Activated T-cell treated with anti-CD3 and anti-CD28 coated beads for 1 hour (primary cell): Measurements from ENCODE around the gene GALR2.

Source experiments
- DNase-seq: peaks from one replicate; pipeline ENCODE4 v3.0.0-alpha.2; 2020; ENCODE audit warnings: low read depth

Gene GALR2

DNA sequence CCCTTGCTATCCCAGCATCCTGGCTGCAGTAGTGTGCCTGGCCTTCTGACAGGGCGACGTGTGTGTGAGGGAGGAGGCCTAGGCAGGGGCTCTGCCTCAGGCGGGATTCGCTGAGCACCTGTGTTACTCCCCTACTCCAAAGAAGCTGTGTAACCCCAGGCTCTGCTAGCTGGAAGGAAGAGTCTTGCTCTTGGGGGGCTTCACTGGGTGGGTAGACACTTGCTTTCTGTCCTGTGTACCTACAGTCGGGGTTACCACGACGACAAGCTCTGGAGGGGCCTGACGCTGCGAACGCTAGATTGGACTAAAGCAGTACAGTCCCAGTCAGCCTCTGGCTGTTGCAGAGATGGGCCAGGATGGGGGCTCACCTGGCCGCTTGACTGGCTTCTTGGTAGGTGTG is 19.5 kb downstream of the GALR2 start:
- DNase-seq, result no peak

DNA sequence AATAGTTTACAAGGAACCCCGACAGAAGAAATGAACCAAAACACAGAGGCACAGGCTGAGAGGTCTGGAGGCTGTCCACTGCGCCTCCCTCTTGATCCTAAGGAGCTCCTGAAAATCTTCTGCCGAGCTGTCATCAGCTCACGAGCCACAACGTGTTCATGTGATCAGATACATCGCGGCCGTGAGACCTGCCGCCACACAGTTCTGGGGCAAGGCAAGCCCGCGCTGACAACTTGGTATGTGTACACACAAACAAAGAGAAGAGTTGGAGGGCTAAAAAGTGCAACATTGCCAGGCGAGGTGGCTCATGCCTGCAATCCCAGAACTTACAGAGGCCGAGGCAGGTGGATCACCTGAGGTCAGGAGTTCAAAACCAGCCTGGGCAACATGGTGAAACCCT is 21.4 kb downstream of the GALR2 start:
- no peak for DNase-seq

DNA sequence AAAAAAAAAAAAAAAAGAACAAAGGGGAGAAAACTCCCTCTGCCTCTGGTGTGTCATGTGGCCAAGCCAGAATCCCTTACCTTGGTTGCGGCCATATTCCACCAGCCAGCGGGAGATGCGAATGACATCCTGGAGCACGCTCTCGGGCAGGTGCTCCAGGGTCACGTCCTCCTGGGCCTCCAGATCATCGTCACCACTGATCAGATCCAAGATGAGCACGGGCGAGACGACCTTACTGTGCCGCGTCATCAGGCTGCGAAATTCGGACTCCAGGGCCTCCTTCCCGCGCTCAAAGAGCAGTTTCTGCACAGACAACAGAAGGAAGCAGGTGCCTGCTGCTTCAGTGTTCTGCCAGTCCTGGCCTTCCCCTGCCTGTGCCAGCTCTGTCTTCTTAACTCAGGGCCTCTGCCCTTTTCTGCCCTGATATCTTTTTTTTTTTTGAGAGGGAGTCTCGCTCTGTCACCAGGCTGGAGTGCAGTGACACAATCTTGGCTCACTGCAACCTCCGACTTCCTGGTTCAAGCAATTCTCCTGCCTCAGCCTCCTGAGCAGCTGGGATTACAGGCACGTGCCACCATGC is 23.2 kb downstream of the GALR2 start:
- DNase-seq, result no peak

DNA sequence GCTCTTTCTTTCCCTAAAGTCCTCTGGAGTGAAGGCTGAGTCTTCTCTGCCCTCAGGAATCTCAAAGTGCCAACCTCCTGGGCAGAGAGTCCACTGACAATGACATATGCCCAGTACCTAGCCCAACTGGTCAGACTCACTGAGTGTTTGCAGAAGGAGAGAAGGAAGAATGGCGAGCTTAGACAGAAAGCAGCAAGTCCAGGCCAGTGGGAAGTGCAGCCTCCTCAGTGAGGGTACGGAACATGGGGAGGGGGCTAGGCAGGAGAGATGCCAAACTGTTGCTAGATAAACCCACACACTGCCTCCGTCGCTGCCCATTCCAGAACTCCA is 28.3 kb downstream of the GALR2 start:
- no peak for DNase-seq

DNA sequence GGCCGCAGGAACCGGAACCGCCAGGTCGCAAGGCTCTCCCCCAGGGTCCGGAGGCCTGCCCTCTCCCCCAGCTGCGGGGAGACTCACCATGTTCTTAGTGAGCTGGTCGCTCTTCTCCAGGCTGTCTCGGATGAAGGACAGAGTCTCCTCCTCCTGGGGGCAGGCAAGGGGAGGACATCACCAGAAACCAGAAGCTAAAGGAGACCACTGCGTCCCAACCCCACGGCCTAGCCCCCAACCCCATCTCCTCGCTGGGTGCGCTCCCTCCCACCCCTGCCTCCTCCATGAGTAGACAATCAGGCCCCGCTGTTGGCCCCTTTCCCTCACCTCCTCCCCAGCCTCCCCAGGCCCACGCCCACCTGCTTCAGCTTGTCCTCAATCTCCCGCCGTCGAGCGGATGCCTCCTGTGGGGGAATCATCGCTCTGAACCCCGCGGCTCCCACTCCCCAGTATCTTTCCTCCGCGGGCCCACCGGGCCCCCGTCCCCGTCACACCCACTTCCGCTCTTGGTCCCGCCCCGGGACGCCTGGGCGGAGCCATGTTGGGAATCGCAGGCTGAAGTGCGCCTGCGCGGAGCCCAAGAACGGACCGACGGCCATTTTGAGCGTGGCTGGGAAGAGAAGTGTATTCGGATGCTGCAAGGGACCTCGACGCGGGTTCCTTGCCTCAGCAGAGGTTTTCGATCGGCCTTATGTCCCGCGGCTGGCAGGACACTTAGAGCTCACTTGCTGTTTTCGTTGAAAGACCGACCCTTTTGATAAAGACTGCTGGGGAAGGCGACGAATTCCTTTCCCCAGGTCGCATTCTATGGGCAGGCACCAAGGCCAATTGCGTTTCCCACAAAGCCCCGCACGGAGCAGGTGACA is 28.9 kb downstream of the GALR2 start, which contains the start of gene EXOC7:
Gene EXOC7, minus strand, starts transcription at position 514 of the 866 bp plus-strand sequence. Its CDS starts 95 bp downstream, at position 419.
- DNase-seq, result peak; percentile 93

DNA sequence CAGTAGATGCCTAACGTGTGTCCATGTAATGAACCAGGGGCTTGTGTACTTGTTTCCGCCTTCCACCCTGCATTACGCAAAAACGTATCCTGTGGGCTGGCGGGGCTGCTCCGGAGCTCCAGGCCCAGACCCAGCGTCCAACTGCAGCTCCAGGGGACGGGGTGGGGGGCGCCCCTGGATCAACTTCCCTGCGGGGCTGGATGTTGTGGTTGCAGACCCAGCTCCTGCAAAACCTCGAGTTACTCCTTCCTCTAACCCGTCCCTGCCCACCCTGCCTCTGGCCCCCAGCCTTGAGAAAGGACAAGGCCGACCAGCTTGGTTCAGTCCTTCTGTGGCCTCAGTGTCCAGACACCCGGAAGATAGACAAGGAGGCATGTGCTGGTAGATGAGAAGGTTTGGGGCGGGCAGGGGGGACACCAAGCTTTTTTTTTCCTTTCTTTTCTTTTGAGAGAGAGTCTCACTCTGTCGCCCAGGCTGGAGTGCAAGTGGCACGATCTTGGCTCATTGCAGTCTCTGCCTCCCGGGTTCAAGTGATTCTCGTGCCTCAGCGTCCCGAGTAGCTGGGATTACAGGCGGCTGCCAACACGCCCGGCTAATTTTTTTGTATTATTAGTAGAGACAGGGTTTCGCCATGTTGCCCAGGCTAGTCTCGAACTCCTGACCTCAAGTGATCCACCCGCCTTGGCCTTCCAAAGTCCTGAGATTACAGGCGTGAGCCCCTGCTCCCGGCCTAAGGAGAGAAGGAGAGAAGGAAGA is 29.7 kb downstream of the GALR2 start:
- DNase-seq, result no peak

DNA sequence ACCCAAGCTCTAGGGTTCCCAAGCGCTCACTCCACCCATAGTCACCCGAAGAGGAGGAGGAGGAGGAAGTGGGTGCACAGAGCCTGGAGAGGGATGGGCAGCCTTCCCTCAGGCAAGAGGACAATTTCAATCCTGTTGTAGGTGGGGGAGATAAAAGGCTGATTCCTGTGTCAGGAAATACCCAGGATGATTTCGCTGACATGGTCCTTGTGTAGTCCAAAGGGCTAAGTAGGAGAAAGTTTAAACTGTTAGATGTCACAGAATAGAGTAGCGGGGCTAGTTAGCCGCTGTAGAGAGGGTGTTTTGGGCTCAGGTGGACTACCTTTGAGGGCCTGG is 30.3 kb downstream of the GALR2 start:
- no peak for DNase-seq

DNA sequence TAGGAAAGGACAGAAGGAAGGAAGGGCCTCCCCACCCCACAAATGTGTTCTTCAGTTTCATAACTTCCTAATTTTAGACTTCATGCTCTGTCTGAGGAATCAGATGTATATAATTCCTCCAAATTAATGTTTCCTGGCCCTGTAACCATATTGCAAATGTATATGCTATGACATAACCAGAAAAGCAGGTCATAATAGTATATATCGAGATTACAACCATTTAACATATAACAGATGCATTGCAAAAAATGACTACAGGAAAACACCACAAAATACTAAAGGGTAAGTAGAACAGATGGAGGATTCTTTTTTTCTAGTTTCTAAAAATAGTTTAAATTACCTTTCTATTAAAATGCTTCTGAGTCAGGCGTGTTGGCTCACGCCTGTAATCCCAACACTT is 32.1 kb downstream of the GALR2 start:
- no peak for DNase-seq

DNA sequence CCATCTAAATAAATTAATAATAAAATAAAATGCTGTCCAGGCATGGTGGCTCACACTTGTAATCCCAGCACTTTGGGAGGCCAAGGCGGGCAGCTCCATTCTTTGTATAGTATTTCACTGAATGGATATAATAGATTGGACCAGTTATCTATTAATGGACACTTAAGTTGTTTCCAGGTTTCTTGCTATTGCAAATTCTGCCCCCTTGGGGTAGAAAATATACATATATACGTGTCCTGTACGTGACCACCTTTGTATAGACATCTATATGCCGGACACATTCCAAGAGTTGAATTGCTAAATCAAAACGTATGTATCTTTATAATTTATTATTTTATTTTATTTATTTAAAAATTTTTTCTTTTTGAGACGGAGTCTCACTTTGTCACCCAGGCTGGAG is 32.9 kb downstream of the GALR2 start:
- DNase-seq, result no peak

DNA sequence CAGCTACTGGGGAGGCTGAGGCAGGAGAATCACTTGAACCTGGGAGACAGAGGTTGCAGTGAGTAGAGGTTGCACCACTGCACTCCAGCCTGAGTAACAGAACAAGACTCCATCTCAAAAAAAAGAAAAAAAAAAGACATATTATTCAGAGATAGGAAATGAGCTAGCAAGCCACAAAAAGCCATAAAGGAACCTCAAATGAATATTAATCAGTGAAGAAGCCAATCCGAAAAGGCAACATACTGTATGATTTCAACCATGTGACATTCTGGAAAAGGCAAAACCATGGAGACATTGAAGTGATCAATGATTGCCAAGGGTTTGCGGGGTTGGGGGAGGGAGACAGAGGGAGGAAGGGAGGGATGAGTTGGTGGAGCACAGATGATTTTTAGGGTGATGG is 37.4 kb downstream of the GALR2 start:
- no peak for DNase-seq

DNA sequence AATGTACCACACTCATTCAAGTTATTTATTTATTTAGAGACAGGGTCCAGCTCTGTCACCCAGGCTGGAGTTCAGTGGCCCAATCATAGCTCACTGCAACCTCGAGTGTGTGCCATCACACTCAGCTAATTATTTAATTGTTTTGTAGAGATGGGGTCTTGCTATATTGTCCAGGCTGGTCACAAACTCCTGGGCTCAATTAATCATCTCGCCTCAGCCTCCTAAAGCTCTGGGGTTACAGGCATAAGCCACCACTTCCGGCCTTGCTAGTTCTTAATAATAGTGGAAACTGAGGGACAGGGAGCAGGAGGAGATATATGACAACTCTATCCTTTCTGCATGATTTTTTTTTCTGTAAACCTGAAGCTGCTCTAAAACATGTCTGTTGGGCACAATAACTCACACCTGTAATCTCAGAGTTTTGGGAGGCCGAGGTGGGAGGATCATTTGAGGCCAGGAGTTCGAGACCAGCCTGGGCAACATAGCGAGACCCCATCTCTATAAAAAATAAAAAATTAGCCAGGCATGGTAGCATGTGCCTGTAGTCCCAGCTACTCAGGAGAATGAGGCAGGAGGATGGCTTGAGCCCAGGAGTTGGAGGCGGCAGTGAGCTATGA is 40.7 kb downstream of the GALR2 start:
- DNase-seq, result no peak

DNA sequence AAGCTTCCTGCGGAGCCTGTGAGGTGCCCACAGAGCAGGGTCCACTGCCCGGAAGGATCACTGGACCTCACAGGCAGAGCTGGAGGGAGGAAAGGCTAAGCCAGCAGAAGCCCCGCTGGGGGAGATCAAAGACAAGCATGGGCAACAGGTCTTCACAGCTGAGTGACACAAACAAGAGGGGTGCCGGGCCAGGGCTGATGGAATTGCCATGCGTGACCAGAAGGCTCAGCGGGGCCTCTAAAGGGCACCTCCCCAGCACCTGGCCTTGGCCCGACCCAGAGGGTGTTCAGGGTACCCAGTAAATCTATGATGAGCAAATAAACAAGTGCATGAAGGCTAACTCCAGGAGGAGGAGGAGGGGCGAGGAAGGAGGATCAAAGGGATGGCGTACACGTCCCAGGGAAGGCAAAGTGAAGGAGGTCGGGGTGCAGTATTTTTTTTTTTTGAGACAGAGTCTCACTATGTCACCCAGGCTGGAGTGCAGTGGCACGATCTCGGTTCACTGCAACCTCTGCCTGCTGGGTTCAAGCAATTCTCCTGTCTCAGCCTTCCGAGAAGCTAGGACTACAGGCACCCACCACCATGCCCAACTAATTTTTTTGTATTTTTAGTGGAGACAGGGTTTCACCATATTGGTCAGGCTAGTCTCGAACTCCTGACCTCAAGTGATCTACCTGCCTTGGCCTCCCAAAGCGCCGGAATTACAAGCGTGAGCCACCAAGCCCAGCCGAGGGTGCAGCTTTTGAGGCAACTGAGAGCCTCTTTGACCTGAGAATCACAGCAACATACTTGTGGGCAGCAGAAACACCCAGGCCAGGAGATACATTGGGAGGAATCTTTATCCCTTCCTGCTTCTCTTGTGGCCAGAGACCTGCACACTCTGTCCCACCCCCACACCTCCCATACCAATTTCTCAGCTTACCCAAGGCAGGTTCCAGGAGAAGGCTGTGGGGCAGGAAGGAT is 45.1 kb downstream of the GALR2 start:
- no peak for DNase-seq

DNA sequence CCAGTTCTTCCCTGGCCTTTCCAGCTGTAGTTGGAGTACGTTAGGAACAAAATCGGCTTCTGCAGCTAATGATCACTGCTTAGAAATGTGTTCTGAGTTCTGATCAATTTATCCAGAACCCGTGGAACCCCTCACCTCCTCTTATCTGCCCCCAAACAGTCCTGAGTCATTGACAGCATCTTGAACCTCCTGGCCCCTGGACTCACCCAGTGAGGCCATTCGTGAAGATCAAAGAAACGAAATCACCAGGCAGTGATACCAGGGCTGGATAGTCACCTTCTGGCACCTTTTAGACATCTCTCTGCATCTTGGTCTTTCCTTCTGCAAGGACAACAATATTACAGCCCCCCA is 46.1 kb downstream of the GALR2 start:
- DNase-seq, result no peak

DNA sequence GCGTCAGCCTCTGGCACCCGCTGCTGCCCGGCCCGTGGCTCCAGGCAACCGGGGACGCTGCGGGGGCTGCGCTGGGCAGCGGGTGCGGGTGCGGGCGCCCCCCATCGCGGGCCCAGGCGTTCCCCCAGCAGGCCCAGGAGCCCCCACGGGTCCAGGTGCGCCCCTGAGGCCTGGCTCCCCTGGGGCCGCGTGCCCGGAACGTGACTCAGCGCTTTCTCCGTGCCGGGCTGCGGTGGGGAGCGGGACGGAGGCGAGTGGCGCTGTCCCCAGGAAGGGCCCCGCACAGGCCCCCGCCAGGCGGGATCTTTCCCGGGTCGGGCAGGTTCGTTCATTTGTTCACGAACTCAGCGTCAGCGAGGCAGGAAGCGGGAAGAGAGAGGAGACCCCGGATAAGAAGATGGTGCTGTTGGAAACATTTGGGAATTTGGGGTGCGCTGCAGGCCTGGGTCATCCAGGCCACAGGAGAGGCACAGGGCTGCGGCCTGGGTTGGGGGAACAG is 47.4 kb downstream of the GALR2 start:
- no peak for DNase-seq

DNA sequence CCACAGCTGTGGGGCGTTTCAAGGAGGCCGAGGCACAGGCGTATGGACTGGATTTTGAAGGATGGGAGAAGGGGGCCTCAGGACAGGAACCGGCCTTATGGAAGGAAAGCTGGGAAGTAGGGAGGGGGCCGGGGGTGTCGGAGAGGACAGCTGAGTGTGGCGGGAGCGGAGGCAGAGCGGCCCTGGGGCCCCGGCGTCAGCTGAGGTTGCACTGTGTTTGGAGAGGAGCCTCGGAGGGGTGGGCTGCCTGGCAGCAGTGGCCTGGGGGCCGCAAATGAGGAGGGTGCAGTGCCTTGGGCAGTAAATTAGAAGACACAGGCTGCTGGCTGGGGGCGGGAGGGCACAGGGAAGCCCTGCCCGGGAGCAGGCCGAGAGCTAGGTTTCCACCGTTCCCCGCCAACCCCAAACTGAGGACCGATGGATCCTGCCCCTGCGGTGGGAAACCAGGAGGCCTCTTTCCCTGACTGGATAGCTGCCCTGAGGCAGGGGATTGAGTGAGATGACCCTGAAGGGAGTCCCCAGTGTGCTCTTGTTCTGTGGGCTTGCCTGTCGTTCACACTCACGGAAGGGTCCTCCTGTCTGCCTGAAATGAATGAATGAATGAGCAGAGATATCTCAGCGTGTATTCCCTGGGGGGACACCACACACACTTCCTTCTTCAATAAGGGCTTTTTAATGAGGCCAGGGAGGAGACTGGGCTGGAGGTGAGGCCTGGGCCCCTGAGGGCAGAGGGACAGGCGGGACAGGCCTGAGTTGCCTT is 48.0 kb downstream of the GALR2 start:
- no peak for DNase-seq

DNA sequence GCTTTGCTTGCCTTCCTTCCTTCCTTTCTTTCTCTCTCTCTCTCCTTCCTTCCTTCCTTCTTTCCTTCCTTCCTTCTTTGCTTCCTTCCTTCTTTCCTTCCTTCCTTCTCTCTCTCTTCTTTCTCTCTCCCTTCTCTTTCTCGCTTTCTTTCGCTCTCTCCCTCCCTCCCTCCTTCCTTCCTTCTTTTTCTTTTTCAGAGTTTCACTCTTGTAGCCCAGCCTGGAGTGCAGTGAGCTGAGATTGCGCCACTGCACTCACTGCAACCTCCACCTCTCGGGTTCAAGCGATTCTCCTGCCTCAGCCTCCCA is 48.6 kb downstream of the GALR2 start:
- no peak for DNase-seq

DNA sequence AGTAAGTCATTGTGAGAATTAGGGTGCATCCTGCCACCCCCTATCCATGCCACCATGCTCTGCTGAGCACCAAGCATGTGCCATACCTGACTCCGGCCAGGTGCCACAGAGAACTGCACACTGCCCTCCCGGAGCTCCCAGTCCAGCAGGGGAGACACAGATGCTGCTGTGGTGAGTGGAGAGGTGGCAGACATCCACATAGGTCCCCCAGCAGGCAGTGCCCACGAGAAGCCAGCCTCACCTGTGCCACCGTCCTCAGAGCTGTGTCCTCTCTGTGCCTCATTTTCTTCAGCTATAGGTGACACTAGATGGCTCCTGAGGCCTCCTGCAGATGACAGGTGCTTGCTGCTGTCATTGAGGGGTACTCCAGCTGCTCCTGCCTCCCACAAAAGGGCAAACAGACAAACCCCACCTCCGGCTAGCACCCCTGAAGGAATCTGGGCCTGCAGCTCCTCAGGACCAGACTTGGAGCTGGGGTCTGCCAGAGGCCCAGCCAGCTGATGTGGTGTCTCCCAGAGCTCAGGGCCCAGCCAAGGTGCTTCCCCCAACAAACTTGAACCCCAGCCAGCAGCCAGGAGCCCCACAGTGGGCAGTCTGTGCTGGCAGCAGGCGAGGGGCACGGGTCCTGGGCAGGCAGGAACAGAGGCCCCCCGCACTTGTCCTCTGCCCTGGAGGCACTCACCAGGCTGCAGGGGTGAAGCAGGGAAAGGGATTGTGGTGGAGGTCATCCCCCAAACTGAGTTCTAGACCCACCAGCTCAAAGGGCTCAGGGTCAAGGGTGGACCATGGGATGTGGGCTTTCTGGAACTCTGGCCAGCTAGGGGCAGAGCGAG is 49.4 kb downstream of the GALR2 start:
- no peak for DNase-seq

DNA sequence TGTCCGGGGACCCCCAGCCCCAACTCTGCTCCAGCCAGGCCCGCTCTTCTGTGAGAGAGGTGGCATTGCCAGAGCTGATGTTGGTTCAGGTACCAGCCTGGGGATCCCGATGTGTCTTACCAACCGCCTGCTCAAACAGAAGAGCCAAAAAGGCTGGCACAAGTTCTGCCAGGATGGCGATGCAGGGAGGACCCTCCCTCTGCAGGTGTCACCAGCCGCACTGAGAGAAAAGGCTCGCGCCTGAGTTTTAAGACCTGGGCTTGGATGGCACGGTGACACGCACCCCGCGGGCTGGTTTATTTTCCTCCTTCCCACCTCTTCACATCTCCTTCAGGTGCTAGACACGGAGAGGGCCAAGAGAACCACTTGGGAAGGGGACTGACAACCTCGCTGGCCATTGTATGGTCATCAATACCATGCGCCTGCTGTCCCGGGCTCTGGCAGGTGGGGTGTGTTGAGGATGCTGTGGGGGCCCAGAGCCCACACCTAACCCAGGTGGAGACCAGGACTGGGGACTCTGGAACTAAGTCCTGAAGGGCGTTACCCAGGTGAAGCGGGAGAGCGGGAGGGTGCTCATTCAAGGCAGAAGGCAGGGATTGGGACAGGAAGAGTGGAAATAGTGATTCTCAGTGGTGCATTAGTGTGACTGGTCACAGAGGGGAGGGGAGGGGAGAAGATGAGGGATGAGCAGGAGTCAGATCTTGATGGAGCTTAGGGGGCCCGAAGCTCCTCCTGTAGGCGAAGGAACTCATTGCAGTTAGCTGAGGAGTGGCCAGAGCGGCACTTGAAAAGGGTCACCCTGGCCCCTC is 50.2 kb downstream of the GALR2 start:
- no peak for DNase-seq

DNA sequence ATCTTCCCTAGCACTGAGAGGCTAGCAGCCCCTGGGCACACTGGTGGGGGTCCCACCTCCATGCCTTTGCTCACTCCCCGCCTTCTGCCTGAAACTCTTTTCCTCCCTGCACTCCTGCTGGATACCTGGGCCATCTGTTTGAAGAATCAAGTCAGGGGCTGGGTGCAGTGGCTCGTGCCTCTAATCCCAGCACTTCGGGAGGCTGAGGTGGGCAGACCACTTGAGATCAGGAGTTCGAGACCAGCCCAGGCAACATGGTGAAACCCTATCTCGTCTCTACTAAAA is 50.8 kb downstream of the GALR2 start:
- DNase-seq, result no peak

DNA sequence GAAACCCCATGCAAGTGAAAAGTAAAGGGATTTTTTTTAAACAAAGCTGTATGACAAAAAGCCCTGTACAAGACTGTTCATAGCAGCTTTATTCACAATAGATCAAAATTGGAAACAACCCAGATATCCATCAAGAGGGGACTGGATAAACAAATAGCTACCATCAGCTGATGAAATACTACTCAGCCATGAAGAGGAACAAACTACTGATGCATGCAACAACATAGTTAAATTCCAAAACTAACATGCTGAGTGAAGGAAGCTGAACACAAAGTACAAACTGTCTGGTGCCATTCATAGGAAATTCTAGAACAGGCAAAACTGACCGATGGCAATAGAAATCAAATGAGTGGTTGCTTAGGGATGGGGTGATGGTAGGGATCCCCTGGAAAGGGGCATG is 51.3 kb downstream of the GALR2 start:
- no peak for DNase-seq
